OCI-LY3 (cell line): ENCODE results near the gene ZNF665.

ENCODE experiments used
- H2AFZ ChIP-seq: fragments of 200-600, 300-600 bp; shearing (Covaris generic); 2 replicates; pipeline ENCODE4 v1.6.0; 2014; ENCODE audit warnings: antibody characterized with exemption, low read depth, low read length
- H3K27ac ChIP-seq: fragments of 200-600, 300-600 bp; sonication (generic); 2 replicates; pipeline ENCODE4 v1.5.1; 2014; ENCODE audit warnings: mild to moderate bottlenecking, low read length, moderate library complexity, mixed read lengths
- H3K27me3 ChIP-seq: fragments of 200-600, 300-600 bp; sonication (generic); 2 replicates; pipeline ENCODE4 v1.6.1; 2014; ENCODE audit warnings: low read depth, low read length, mixed read lengths
- H3K36me3 ChIP-seq: fragments of 200-600, 300-600 bp; sonication (generic); replicated peaks from 2 replicates; pipeline ENCODE3; 2014; ENCODE audit warnings: low read depth, low read length, mixed read lengths
- H3K4me1 ChIP-seq: fragments of 300-600, 200-600 bp; sonication (generic); 2 replicates; pipeline ENCODE4 v1.6.1; 2014; ENCODE audit warnings: low read length, mixed read lengths
- H3K4me2 ChIP-seq: fragments of 200-600, 300-600 bp; sonication (generic); 2 replicates; pipeline ENCODE4 v1.6.1; 2014; ENCODE audit warnings: low read length, mixed read lengths
- H3K4me3 ChIP-seq: fragments of 300-600, 200-600 bp; sonication (generic); 2 replicates; pipeline ENCODE4 v1.5.1; 2014; ENCODE audit warnings: antibody characterized with exemption, mild to moderate bottlenecking, low read length, moderate library complexity
- H3K79me2 ChIP-seq: fragments of 300-600, 200-600 bp; shearing (Covaris generic); 2 replicates; pipeline ENCODE4 v1.6.1; 2014; ENCODE audit warnings: mild to moderate bottlenecking, low read length, mixed read lengths
- H3K9ac ChIP-seq: fragments of 300-600, 200-600 bp; shearing (Covaris generic); 2 replicates; pipeline ENCODE4 v1.6.0; 2014; ENCODE audit warnings: mild to moderate bottlenecking, low read length, moderate library complexity
- H3K9me3 ChIP-seq: fragments of 200-600, 300-600 bp; shearing (Covaris generic); 2 replicates; pipeline ENCODE4 v1.6.1; 2014; ENCODE audit warnings: low read length, mixed read lengths; ENCODE audit not compliant: insufficient read depth
- H4K20me1 ChIP-seq: fragments of 200-600, 300-600 bp; sonication (generic); 2 replicates; pipeline ENCODE4 v1.6.1; 2016; ENCODE audit warnings: low read length, mixed read lengths; ENCODE audit not compliant: insufficient read depth
- EZH2phosphoT487 ChIP-seq: fragments of 200-600 bp; shearing (Covaris generic); IDR thresholded peaks from 2 replicates; pipeline ENCODE4 v1.6.1; 2018; ENCODE audit warnings: antibody characterized with exemption, mixed run types, low read depth
- TF ChIP-seq, protein P1 (sequence below): fragments of 200-600, 300-600 bp; sonication (generic); IDR thresholded peaks from 2 replicates; pipeline ENCODE4 v1.5.1; 2014; ENCODE audit warnings: antibody characterized with exemption, low read length, low read depth

ZNF665 gene

DNA sequence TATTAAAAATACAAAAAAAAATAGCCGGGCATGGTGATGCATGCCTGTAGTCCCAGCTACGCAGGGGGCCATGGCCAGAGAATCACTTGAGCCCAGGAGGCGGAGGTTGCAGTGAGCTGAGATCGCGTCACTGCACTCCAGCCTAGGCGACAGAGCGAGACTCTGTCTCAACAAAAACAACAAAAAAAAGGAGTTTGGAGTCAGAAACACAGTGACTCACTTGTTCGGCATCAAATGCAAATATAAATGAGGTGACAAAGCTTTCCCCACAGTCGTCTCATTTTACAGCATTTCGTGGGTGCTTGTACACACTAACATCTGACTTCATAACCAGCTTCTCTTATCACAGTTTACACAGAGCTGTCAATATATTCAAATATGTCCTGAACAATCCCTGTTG, 11.0 kb downstream of the ZNF665 start:
- Histone ChIP-seq H3K9me3 (peaks cover 5% of the 10 kb centered on the region), H3K9ac (no peak overlapping the region), H3K4me2 (no peak overlapping the region), H3K27me3 (no peaks in the 10 kb centered on the region), H3K4me1 (no peaks in the 10 kb centered on the region), H3K4me3 (no peak overlapping the region), H2AFZ (no peak overlapping the region), H4K20me1 (no peaks in the 10 kb centered on the region), H3K27ac (no peak overlapping the region), H3K79me2 (no peaks in the 10 kb centered on the region), H3K36me3 (peaks cover 4% of the 10 kb centered on the region)
- no peak for TF ChIP-seq EZH2phosphoT487
- TF ChIP-seq, protein P1, sequence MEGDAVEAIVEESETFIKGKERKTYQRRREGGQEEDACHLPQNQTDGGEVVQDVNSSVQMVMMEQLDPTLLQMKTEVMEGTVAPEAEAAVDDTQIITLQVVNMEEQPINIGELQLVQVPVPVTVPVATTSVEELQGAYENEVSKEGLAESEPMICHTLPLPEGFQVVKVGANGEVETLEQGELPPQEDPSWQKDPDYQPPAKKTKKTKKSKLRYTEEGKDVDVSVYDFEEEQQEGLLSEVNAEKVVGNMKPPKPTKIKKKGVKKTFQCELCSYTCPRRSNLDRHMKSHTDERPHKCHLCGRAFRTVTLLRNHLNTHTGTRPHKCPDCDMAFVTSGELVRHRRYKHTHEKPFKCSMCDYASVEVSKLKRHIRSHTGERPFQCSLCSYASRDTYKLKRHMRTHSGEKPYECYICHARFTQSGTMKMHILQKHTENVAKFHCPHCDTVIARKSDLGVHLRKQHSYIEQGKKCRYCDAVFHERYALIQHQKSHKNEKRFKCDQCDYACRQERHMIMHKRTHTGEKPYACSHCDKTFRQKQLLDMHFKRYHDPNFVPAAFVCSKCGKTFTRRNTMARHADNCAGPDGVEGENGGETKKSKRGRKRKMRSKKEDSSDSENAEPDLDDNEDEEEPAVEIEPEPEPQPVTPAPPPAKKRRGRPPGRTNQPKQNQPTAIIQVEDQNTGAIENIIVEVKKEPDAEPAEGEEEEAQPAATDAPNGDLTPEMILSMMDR: no peak

DNA sequence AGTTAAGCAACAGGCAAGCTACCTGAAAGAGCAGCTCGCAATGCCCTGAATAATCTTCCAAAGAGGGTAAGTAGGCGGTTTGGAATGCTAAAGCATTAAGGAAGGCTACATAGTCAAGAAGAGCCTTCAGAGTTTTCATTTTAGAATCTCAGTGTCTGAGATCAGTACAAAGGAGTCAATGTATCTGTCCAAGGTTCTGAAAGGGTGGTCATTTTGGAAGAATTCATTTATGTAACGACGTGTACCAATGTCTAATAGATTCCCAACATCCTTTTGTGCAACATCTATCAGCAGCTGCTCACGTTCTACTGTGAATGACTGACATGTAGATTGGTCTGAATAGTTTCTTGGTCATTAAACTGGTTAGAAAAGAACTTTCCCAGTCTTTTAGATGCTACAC, 15.2 kb downstream of the ZNF665 start:
- H3K27me3 ChIP-seq: no peaks in the 10 kb centered on the region
- H3K36me3 ChIP-seq: peaks cover 4% of the 10 kb centered on the region

DNA sequence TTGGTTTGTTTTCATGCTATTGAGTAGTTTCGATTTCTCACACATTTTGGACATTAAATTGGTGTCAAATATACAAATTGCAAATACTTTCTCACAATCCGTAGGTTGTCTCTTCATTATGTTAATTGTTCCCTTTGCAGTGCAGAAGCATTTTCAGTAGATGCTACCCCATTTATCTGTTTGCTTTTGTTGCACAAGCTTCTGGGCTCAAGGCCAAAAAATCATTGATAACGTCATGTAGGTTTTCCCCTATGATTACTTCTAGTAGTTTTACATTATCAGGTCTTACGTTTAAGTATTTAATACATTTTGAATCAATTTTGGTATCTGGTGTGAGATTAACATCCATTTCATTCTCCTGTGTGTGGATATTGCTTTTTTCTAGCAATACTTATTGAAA, 20.3 kb downstream of the ZNF665 start:
- no peaks in the 10 kb centered on the region for H3K4me1 ChIP-seq
- no peaks in the 10 kb centered on the region for H3K27me3 ChIP-seq
- no peak for TF ChIP-seq EZH2phosphoT487
- TF ChIP-seq, protein P1: no peak
- no peak overlapping the region for H3K9ac ChIP-seq
- H3K27ac ChIP-seq: no peak overlapping the region
- no peak overlapping the region for H3K4me3 ChIP-seq
- H3K79me2 ChIP-seq: no peaks in the 10 kb centered on the region
- H3K9me3 ChIP-seq: peaks cover 17% of the 10 kb centered on the region
- no peaks in the 10 kb centered on the region for H3K36me3 ChIP-seq
- no peak overlapping the region for H2AFZ ChIP-seq
- no peak overlapping the region for H3K4me2 ChIP-seq
- no peaks in the 10 kb centered on the region for H4K20me1 ChIP-seq

More for the DNA sequence above, 15.2 kb downstream of the ZNF665 start:
- H4K20me1 ChIP-seq: no peaks in the 10 kb centered on the region
- H3K27ac ChIP-seq: no peak overlapping the region
- TF ChIP-seq, protein P1: no peak
- TF ChIP-seq EZH2phosphoT487: no peak
- H3K4me2 ChIP-seq: no peak overlapping the region
- H2AFZ ChIP-seq: no peak overlapping the region
- H3K9ac ChIP-seq: no peak overlapping the region
- no peak overlapping the region for H3K4me3 ChIP-seq
- no peaks in the 10 kb centered on the region for H3K4me1 ChIP-seq
- H3K79me2 ChIP-seq: no peaks in the 10 kb centered on the region
- peaks cover 17% of the 10 kb centered on the region for H3K9me3 ChIP-seq

DNA sequence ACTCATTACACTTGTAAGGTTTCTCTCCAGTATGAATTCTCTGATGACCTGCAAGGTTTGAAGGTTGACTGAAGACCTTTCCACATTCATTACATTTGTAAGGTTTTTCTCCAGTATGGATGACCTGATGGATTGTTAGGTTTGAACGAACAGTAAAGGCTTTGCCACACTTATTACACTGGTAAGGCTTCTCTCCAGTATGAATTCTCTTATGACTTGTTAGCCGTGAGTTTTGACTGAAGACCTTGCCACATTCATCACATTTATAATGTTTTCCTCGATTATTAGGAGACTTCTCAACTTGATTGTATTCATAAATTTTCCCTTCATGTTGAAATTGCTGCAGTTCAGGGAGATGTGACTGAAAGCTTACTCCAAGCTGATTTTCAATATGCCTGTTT, 27.5 kb downstream of the ZNF665 start:
- TF ChIP-seq, protein P1: no peak
- TF ChIP-seq EZH2phosphoT487: no peak
- Histone ChIP-seq H3K79me2 (no peaks in the 10 kb centered on the region), H3K9ac (no peak overlapping the region), H4K20me1 (no peaks in the 10 kb centered on the region), H3K27me3 (no peaks in the 10 kb centered on the region), H3K4me1 (no peaks in the 10 kb centered on the region), H3K36me3 (peaks cover 10% of the 10 kb centered on the region), H3K4me3 (no peak overlapping the region), H3K9me3 (peaks cover 34% of the 10 kb centered on the region), H2AFZ (no peak overlapping the region), H3K27ac (no peak overlapping the region), H3K4me2 (no peak overlapping the region)
